ENCODE measurements around the gene NASP. TPM values are rescaled to one million over a fixed set of nuclear protein-coding genes. Genes with fewer than 3 reads are reported as not detected.

Gene NASP
- total and polyA plus RNA-seq, 2 of the 13 experiments (the other 11 are each of a cell fraction or from before 2014, with no cell fraction given): 132 to 256 TPM

DNA sequence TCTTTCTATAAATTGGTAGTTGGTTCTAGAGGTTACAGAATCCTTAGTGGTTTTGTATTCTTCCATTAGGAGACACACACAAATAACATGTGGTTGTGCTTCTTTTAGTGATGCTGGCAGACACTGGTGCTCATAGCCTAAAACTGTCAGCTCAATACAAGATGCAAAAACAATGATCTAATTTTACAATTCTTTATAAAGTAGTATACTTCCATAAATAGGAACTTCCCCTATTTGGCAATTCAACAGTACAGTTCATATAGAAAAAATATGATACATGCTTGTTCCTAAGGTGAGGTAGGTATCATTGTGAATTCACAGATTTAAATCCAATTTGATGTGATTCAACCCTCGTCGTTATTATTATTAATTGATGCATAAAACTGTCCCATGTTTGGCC lies 60.8 kb downstream of the NASP start:
- Histone ChIP-seq H4K20me1 (ENCODE audit: insufficient read depth, low read length) (peaks cover 4% of the 10 kb centered on the region; the same call in 1 of the 2 replicates), H3K79me2 (ENCODE audit: insufficient read depth, low read length) (peaks cover 2% of the 10 kb centered on the region), H3K9me3 (ENCODE audit: low read length) (no peaks in the 10 kb centered on the region), H3K4me2 (ENCODE audit: low read depth, low read length) (no peak overlapping the region), H3K4me1 (ENCODE audit: insufficient read depth, low read length) (peaks cover 34% of the 10 kb centered on the region), H3K9ac (ENCODE audit: insufficient read depth, low read depth, low read length) (no peak overlapping the region), H3K36me3 (replicated peaks in 1 of 2; ENCODE audit: control insufficient read depth in 1 of 2, insufficient read depth in 2 of 2, low read length in 2 of 2) (peaks cover 18 to 48% of the 10 kb centered on the region in 2 experiments), H3K4me3 (replicated peaks in 1 of 3; ENCODE audit: insufficient read depth in 1 of 3, low read depth in 2 of 3, low read length in 3 of 3) (no peak overlapping the region), H3K27ac (ENCODE audit: extremely low read length, insufficient read depth, low read length) (no peak overlapping the region), H2AFZ (ENCODE audit: low read length) (no peak overlapping the region), H3K27me3 (ENCODE audit: control insufficient read depth in 1 of 2, insufficient read depth in 2 of 2, low read length in 2 of 2) (no peaks in the 10 kb centered on the region)
- DNase-seq (ENCODE audit: low spot score): no peak
- in situ Hi-C loops (cut with HindIII; ENCODE audit: extremely low pct_ligation_motif_present, low pct_unique_long_range_greater_than_20kb) (no loop called here), intact Hi-C loops (cut with micrococcal nuclease; ENCODE audit: unreplicated experiment) (loop anchor here (2.0 kb wide), 1 partner anchor 236 kb away; no protein-coding TSS in a partner anchor)
- ATAC-seq: no peak
- CTCF ChIA-PET (ENCODE audit: low intra/inter-chr PET ratio, low total read pairs): no interaction called here
- POLR2A ChIA-PET: interaction anchor here (1.9 kb wide), 1 partner anchor 41 kb away, joined by 6 read pairs; the partner anchor contains the start of gene GPBP1L1
- no peak for FAIRE-seq
- WGBS (ENCODE audit: low lambda C conversion rate): 98% methylated on average over 2 of the region's 2 CpGs
- TF ChIP-seq EEA1 (CRISPR knock-in tag; IDR thresholded peaks at IDR 0.05; ENCODE audit: borderline replicate concordance) (no peak), ZNF570 (CRISPR knock-in tag; IDR thresholded peaks at IDR 0.05; ENCODE audit: borderline replicate concordance) (no peak), AGO2 (optimal IDR thresholded peaks at IDR 0.05; ENCODE audit: low read depth, low read length) (no peak), ZNF296 (CRISPR knock-in tag; conservative IDR thresholded peaks at IDR 0.05) (no peak), EZH2 (conservative IDR thresholded peaks at IDR 0.05; ENCODE audit: low read depth, low read length) (no peak), GABPA (IDR thresholded peaks at IDR 0.05; ENCODE audit: low read depth, low read length) (no peak), GABPA (CRISPR knock-in tag; IDR thresholded peaks at IDR 0.05; ENCODE audit: low read depth) (no peak), ZBTB7B (CRISPR knock-in tag; IDR thresholded peaks at IDR 0.05) (no peak), NFATC3 (CRISPR knock-in tag; IDR thresholded peaks at IDR 0.05) (no peak)
- BruUV-seq (replicated peaks): no TSS peak

Measured in HepG2 (cell line).